B cell (primary cell): Measurements from ENCODE around the gene RSPO4. TPM values are rescaled to one million over a fixed set of nuclear protein-coding genes. Genes with fewer than 3 reads are reported as not detected.

Source experiments
- ATAC-seq: fragments of 200-7000 bp; cut with Tn5 transposase; one replicate; pipeline ENCODE4 v1.10.0; 2021; ENCODE audit warnings: low read depth, mild to moderate bottlenecking, moderate number of reproducible peaks, moderate library complexity
- CTCF ChIA-PET: fragments of 350-600 bp; sonication (Branson Sonifier 250); formaldehyde crosslinking; loops from one replicate; lab custom pipeline; 2021; ENCODE audit warnings: antibody characterized with exemption, inconsistent platforms; lab: Charles Lee
- POLR2A ChIA-PET: fragments of 350-600 bp; sonication (Branson Sonifier 250); formaldehyde crosslinking; loops from one replicate; lab custom pipeline; 2021; ENCODE audit warnings: antibody characterized with exemption; lab: Charles Lee
- DNase-seq: peaks from one replicate; pipeline ENCODE4 v3.0.0; 2013
- H2AFZ ChIP-seq: 2 replicates; pipeline ENCODE4 v1.6.1; 2012; ENCODE audit warnings: mild to moderate bottlenecking, low read depth, low read length; ENCODE audit not compliant: insufficient read depth, poor library complexity, severe bottlenecking
- H3K27ac ChIP-seq, 2 donors: 1 replicate in 1 of 2; 2 replicates in 1 of 2; pipeline ENCODE4 v1.5.1; 2012 to 2013; ENCODE audit warnings: low read length in 2 of 2, mild to moderate bottlenecking in 2 of 2, moderate library complexity in 1 of 2
- H3K27me3 ChIP-seq, 4 experiments: fragments of 200-600 bp in 1 of 4; sonication (generic) in 1 of 4; replicated peaks in 1 of 4; 1 replicate in 2 of 4; 2 replicates in 2 of 4; pipeline versions ENCODE4 v1.6.1 to v1.7.0; 2013 to 2016; ENCODE audit warnings: low read length in 3 of 4, mild to moderate bottlenecking in 2 of 4, mixed read lengths in 1 of 4, moderate library complexity in 1 of 4; ENCODE audit not compliant: insufficient read depth in 4 of 4, control insufficient read depth in 3 of 4; ENCODE audit errors: control extremely low read depth in 1 of 4
- H3K36me3 ChIP-seq, 2 experiments: replicated peaks in 1 of 2; 1 replicate in 1 of 2; 2 replicates in 1 of 2; pipeline versions ENCODE4 v1.6.1 to v1.7.1; 2013; ENCODE audit warnings: low read length in 1 of 2; ENCODE audit not compliant: insufficient read depth in 2 of 2, control insufficient read depth in 1 of 2; ENCODE audit errors: control extremely low read depth in 1 of 2, extremely low read depth in 1 of 2
- H3K4me1 ChIP-seq, 2 donors: fragments of 200-600 bp in 1 of 2; sonication (generic) in 1 of 2; 1 replicate in 1 of 2; 2 replicates in 1 of 2; pipeline versions ENCODE4 v1.5.1 to v1.6.1; 2013 to 2017; ENCODE audit warnings: low read length in 2 of 2; ENCODE audit not compliant: control insufficient read depth in 2 of 2, insufficient read depth in 2 of 2
- H3K4me2 ChIP-seq: replicated peaks from 2 replicates; pipeline ENCODE3; 2012; ENCODE audit warnings: mild to moderate bottlenecking, low read depth, low read length; ENCODE audit not compliant: poor library complexity, severe bottlenecking
- H3K4me3 ChIP-seq, 5 experiments: fragments of 200-600 bp in 1 of 5; sonication (generic) in 1 of 5; 1 replicate in 3 of 5; 2 replicates in 2 of 5; pipeline versions ENCODE4 v1.5.1 to v1.7.0; 2011 to 2016; ENCODE audit warnings: low read length in 4 of 5, mild to moderate bottlenecking in 4 of 5, low read depth in 2 of 5, control low read depth in 1 of 5, moderate library complexity in 1 of 5; ENCODE audit not compliant: insufficient read depth in 1 of 5; ENCODE audit errors: control extremely low read depth in 1 of 5, extremely low read depth in 1 of 5
- H3K79me2 ChIP-seq: fragments of 200-600 bp; sonication (generic); one replicate; pipeline ENCODE4 v1.6.0; 2016; ENCODE audit warnings: low read length; ENCODE audit not compliant: control insufficient read depth, insufficient read depth
- H3K9ac ChIP-seq: fragments of 200-600 bp; sonication (generic); 2 replicates; pipeline ENCODE4 v1.6.1; 2017; ENCODE audit warnings: mild to moderate bottlenecking, low read length, moderate library complexity
- H3K9me3 ChIP-seq, 3 donors: one replicate each; pipeline versions ENCODE4 v1.6.1 to v1.7.1; 2013; ENCODE audit warnings: low read length in 2 of 3; ENCODE audit not compliant: control insufficient read depth in 2 of 3, insufficient read depth in 1 of 3; ENCODE audit errors: control extremely low read depth in 1 of 3
- H4K20me1 ChIP-seq: 2 replicates; pipeline ENCODE4 v1.6.0; 2012; ENCODE audit warnings: mild to moderate bottlenecking, low read length; ENCODE audit not compliant: insufficient read depth, control insufficient read depth, poor library complexity, severe bottlenecking
- H3K27ac Mint-ChIP-seq: one replicate; pipeline ENCODE4 v1.8.0; 2021; ENCODE audit warnings: mixed read lengths
- H3K27me3 Mint-ChIP-seq: one replicate; pipeline ENCODE4 v1.8.0; 2021; ENCODE audit warnings: mixed read lengths
- H3K4me1 Mint-ChIP-seq: one replicate; pipeline ENCODE4 v1.8.0; 2021; ENCODE audit warnings: mixed read lengths
- H3K4me3 Mint-ChIP-seq: one replicate; pipeline ENCODE4 v1.8.0; 2021; ENCODE audit warnings: mixed read lengths
- H3K9me3 Mint-ChIP-seq: one replicate; pipeline ENCODE4 v1.8.0; 2022; ENCODE audit warnings: mixed read lengths; ENCODE audit not compliant: insufficient read depth
- CTCF ChIP-seq: fragments of 200-600 bp; IDR thresholded peaks from one replicate; pipeline ENCODE4 v1.8.0; 2022; ENCODE audit warnings: antibody characterized with exemption, mild to moderate bottlenecking
- EZH2 ChIP-seq: IDR thresholded peaks from 2 replicates; pipeline ENCODE4 v1.6.1; 2012; ENCODE audit warnings: borderline replicate concordance, low read depth, mild to moderate bottlenecking, moderate library complexity, low read length; ENCODE audit not compliant: insufficient read depth, poor library complexity, severe bottlenecking
- WGBS: methylation state at CpG from one replicate; pipeline ENCODE4 v1.1.5; 2013; ENCODE audit warnings: missing lambda C conversion rate; ENCODE audit not compliant: insufficient coverage; 5-methylcytosine and 5-hydroxymethylcytosine counted together
- intact Hi-C: fragments of 100-400 bp; cut with micrococcal nuclease; formaldehyde crosslinking; loops from one replicate; pipeline ENCODE4 v1.10.0; 2022
- polyA plus RNA-seq: library from polyadenylated mRNA; depleted of rRNA; stranded (reverse); fragments of >200 nt; gene quantifications from 2 replicates; pipeline ENCODE4 v1.2.3, GENCODE V29; 2012
- total RNA-seq, 2 donors: library from RNA; stranded (reverse); fragments of 120-200 nt in 1 of 2; gene quantifications; 1 replicate in 1 of 2; 2 replicates in 1 of 2; pipeline versions ENCODE4 v1.2.3 to v1.2.4, GENCODE V29; 2013 to 2022

Gene RSPO4
- total and polyA plus RNA-seq, 2 donors (not counting 1 experiment from before 2014, with no cell fraction given) = 0.04 to 0.37 TPM

- Mint-ChIP-seq H3K27ac (no peak overlapping the region), H3K9me3 (no peaks in the 10 kb centered on the region), H3K4me1 (peaks cover 7% of the 10 kb centered on the region), H3K4me3 (no peak overlapping the region), H3K27me3 (peaks cover 57% of the 10 kb centered on the region)
- Histone ChIP-seq H3K9me3 (no peaks in the 10 kb centered on the region), H3K27me3 (peaks cover 0 to 29% (median 10%) of the 10 kb centered on the region in 4 experiments), H3K79me2 (no peaks in the 10 kb centered on the region), H3K27ac (no peak overlapping the region), H4K20me1 (no peaks in the 10 kb centered on the region), H3K4me2 (no peak overlapping the region), H2AFZ (no peak overlapping the region), H3K4me1 (peaks cover 0 to 4% of the 10 kb centered on the region in 2 donors), H3K36me3 (no peaks in the 10 kb centered on the region), H3K4me3 (no peak overlapping the region), H3K9ac (no peak overlapping the region)
- no peak for TF ChIP-seq EZH2
- no peak for TF ChIP-seq CTCF
- WGBS = 94% methylated on average over 2 of the region's 3 CpGs
- intact Hi-C loops = no loop called here
- ChIA-PET POLR2A (no interaction called here), CTCF (no interaction called here)
- no peak for DNase-seq
- no peak for ATAC-seq
Observed at GRCh38 chr20:1003920-1004697, 2.0 kb upstream of the RSPO4 start.
